ENCODE data around the gene RBBP8.
"Not testable (repeated sequence)": the region's sequence is repeated elsewhere in the genome, so short reads cannot be mapped to it uniquely, and the experiment has no call there.

The RBBP8 gene

GRCh38 chr18:22943847-22944246, 10.7 kb downstream of the RBBP8 start:
- no peak for DNase-seq (ENCODE audit: low read depth)

GRCh38 chr18:22946217-22946616, 13.1 kb downstream of the RBBP8 start:
- no peak for DNase-seq (ENCODE audit: low read depth)

GRCh38 chr18:22946846-22947245, 13.7 kb downstream of the RBBP8 start:
- no peak for DNase-seq (ENCODE audit: low read depth)

GRCh38 chr18:22951823-22952222, 18.7 kb downstream of the RBBP8 start:
- no peak for DNase-seq (ENCODE audit: low read depth)

- DNase-seq (ENCODE audit: low read depth), result no peak
These were observed 19.4 kb downstream of the RBBP8 start for GRCh38 chr18:22952525-22952924.

GRCh38 chr18:22953982-22954381, 20.9 kb downstream of the RBBP8 start:
- DNase-seq (ENCODE audit: low read depth), result not testable (repeated sequence)

GRCh38 chr18:22956226-22956625, 23.1 kb downstream of the RBBP8 start:
- DNase-seq (ENCODE audit: low read depth), result no peak

GRCh38 chr18:22961156-22961555, 28.0 kb downstream of the RBBP8 start:
- no peak for DNase-seq (ENCODE audit: low read depth)

- DNase-seq (ENCODE audit: low read depth), result no peak
These were observed 28.9 kb downstream of the RBBP8 start for GRCh38 chr18:22962004-22962403.

- no peak for DNase-seq (ENCODE audit: low read depth)
These were observed 31.0 kb downstream of the RBBP8 start for GRCh38 chr18:22964116-22964515.

GRCh38 chr18:22964722-22965121, 31.6 kb downstream of the RBBP8 start:
- no peak for DNase-seq (ENCODE audit: low read depth)

- no peak for DNase-seq (ENCODE audit: low read depth)
These were observed 37.9 kb downstream of the RBBP8 start for GRCh38 chr18:22971038-22971437.

GRCh38 chr18:22974001-22974400, 40.9 kb downstream of the RBBP8 start:
- DNase-seq (ENCODE audit: low read depth), result no peak

- DNase-seq (ENCODE audit: low read depth), result no peak
These were observed 41.6 kb downstream of the RBBP8 start for GRCh38 chr18:22974707-22975106.

GRCh38 chr18:22975508-22975907, 42.4 kb downstream of the RBBP8 start:
- no peak for DNase-seq (ENCODE audit: low read depth)

- no peak for DNase-seq (ENCODE audit: low read depth)
These were observed 44.9 kb downstream of the RBBP8 start for GRCh38 chr18:22977847-22978701.

- DNase-seq (ENCODE audit: low read depth), result no peak
These were observed 47.3 kb downstream of the RBBP8 start for GRCh38 chr18:22980394-22980793.

- no peak for DNase-seq (ENCODE audit: low read depth)
These were observed 48.4 kb downstream of the RBBP8 start for GRCh38 chr18:22981274-22982133.

- DNase-seq (ENCODE audit: low read depth), result no peak
These were observed 50.0 kb downstream of the RBBP8 start for GRCh38 chr18:22983175-22983574.

- DNase-seq (ENCODE audit: low read depth), result no peak
These were observed 52.1 kb downstream of the RBBP8 start for GRCh38 chr18:22985250-22985649.

GRCh38 chr18:22987547-22988189, 54.5 kb downstream of the RBBP8 start:
- DNase-seq (ENCODE audit: low read depth), result no peak

GRCh38 chr18:22988208-22988607, 55.1 kb downstream of the RBBP8 start:
- no peak for DNase-seq (ENCODE audit: low read depth)

- DNase-seq (ENCODE audit: low read depth), result no peak
These were observed 65.2 kb downstream of the RBBP8 start for GRCh38 chr18:22998344-22998743.

All from stimulated activated CD4-positive, alpha-beta T cell treated with anti-CD3 and anti-CD28 coated beads, Interleukin-2, amount 100 ng/mL, for 4 hours (primary cell).